Left kidney (tissue), 2 donors: Measurements from ENCODE around the gene LANCL1. TPM values are rescaled to one million over a fixed set of nuclear protein-coding genes. Genes with fewer than 3 reads are reported as not detected.
A peak's percentile ranks its signal among the peaks of the same experiment; 100 is the strongest.

Experiments
- DNase-seq: peaks from one replicate; pipeline ENCODE4 v3.0.0-alpha.2; 2013
- polyA plus RNA-seq: library from polyadenylated mRNA; unstranded; fragments of 120-200 nt; gene quantifications from one replicate; pipeline ENCODE4 v1.2.1, GENCODE V29; 2013; ENCODE audit not compliant: insufficient read length

The LANCL1 gene
- polyA plus RNA-seq, 1 donor, result 88.4 TPM

DNA sequence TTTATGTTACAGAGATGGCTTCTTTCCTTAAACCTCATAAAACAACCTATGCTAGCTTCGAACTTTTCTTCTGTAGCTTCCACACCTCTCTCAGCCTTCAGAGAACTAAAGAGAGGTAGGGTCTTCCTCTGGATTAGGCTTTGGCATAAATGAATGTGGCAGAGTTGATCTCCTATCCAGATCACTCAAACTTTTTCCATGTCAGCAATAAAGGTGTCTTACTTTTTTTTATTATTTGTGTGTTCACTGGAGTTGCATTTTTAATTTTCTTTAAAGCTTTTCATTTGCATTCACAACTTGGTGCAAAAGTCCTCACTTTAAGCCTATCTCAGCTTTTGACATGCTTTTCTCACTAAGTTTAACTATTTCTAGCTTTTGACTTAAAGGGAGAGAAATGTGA is 66.0 kb downstream of the LANCL1 start:
- no peak for DNase-seq

DNA sequence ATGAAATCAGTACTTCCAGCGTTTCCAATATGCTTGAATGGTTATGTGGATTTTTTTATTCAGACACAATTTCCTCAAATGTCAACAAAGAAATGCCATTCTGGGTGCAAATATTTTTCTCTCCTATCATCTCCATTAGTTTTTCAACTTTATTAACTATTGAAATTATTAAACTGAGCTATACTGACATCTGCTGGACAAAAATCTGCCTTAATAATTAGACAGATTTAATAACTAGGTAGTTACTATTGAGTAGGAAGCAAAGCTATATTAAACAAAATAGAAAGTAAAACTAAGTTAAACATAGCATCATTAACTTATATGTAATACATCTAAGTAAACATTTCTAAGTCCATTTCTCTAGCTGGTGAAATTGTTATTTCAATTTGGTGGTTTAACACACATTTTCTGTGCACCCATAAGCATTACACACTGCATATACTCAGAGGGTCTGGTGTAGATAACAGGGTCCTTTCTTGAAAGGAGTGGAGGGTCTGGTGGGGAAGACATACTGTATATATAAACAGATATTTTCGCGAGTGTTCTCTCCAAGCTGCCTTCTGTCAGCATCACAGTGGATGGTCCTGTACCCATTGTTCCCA is 77.0 kb downstream of the LANCL1 start:
- peak; percentile 15 for DNase-seq

DNA sequence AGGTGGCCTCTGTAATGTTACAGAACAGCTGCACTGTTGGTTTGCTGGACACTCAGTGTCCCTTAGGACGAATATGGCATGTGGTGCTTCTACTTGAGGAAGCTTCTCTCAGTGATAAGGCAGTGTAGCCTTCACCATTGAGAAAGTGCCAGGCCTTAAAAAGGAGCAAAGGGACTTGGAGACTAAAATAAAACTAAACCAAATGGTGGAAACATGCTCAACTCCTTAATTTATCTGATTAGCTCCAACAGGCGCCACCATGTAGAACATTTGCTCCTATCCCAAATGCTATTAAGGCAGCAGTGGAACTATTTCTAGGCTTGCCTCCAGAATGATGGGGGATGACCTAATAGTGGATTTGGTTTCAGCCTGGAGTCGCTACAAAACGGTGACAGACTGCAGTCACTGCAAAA is 84.1 kb downstream of the LANCL1 start:
- DNase-seq, result no peak

DNA sequence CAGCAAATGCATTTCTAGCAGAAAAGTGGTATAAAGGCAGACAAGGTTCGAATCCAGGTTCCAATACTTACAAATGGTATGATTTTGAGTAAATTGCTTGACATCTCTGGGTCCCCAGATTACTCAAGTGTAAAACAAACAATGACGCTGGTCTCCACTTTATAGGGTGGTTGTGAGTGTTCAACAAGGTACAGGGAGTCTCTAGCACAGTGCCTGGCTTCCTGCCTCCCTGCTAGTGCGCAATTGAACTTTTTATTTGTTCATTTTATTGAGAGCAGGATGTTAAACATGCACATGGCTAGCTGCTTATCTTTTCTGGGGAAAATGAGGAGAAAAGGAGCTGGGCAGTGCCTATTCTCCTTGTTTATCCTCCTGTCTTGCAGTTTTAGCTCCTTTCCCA is 86.7 kb downstream of the LANCL1 start:
- no peak for DNase-seq

DNA sequence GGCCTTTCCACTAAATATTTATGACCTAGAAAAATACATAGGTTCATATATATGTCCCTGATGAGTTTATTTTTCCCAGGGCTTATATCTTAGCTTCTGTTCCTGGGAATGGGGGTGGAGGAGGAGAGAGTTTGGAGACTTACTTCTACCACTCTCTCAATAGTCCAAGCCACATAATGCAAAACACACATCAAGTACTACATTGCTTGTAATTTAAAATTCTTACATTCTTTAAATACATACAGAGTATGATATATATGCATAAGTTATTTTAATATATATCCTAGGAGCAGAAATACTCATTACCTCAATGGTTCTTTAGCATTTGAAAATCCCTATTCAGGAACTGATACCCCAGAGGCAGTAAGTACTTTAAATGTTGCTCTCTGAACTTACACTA is 88.4 kb downstream of the LANCL1 start:
- no peak for DNase-seq

DNA sequence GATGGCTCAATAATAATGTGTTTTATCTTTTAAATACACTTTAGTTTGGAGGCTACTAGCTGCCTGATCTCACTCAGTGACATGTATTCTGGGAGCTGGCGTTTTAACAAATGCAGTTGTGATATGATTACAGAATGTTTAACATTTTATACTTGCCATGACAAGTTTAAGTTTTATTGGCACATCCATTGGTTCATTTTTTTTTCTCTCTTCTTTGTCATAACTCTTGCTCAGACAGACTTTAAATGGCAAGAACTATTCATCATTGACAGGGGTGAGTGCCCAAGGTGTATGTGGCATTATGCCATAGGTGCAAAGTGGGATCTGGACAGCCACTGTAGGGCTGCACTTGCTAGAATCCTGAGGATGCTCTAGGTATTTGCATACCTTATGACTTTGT is 89.5 kb downstream of the LANCL1 start:
- no peak for DNase-seq

Other genes starting within 250 kb of the LANCL1 start
- gene MYL1, start 161.6 kb downstream of the LANCL1 start, polyA plus RNA-seq, result not detected
- gene CPS1, start 79.8 kb upstream of the LANCL1 start, polyA plus RNA-seq, result 6.1 TPM